PFSK-1 (cell line): ENCODE measurements around the gene XYLT2.
A peak's percentile ranks its signal among the peaks of the same experiment; 100 is the strongest.

Experiments
- FOXP2 ChIP-seq: optimal IDR thresholded peaks from 2 replicates; pipeline ENCODE3; 2011; ENCODE audit warnings: borderline replicate concordance, control low read depth, inconsistent platforms; ENCODE audit not compliant: insufficient read depth; ENCODE audit errors: extremely low read length, extremely low read depth
- POLR2AphosphoS5 ChIP-seq: IDR thresholded peaks from 2 replicates; pipeline ENCODE4 v1.6.1; 2012; ENCODE audit warnings: low read depth, mild to moderate bottlenecking, control low read depth, low read length, moderate library complexity
- SIN3A ChIP-seq: IDR thresholded peaks from 2 replicates; pipeline ENCODE4 v1.6.1; 2012; ENCODE audit warnings: mild to moderate bottlenecking, low read length, moderate library complexity, borderline replicate concordance; ENCODE audit not compliant: insufficient read depth
- TAF1 ChIP-seq: IDR thresholded peaks from 2 replicates; pipeline ENCODE4 v1.6.1; 2012; ENCODE audit warnings: low read length, control low read depth, borderline replicate concordance; ENCODE audit not compliant: insufficient read depth
- TF ChIP-seq, protein P1 (sequence below), 2 experiments: IDR thresholded peaks; 2 replicates each; pipeline versions ENCODE4 v1.6.1 to v1.8.0; 2011 to 2012; ENCODE audit warnings: low read depth in 2 of 2, low read length in 2 of 2, control low read depth in 1 of 2, inconsistent platforms in 1 of 2, mild to moderate bottlenecking in 1 of 2, moderate library complexity in 1 of 2; ENCODE audit not compliant: insufficient read depth in 1 of 2

DNA sequence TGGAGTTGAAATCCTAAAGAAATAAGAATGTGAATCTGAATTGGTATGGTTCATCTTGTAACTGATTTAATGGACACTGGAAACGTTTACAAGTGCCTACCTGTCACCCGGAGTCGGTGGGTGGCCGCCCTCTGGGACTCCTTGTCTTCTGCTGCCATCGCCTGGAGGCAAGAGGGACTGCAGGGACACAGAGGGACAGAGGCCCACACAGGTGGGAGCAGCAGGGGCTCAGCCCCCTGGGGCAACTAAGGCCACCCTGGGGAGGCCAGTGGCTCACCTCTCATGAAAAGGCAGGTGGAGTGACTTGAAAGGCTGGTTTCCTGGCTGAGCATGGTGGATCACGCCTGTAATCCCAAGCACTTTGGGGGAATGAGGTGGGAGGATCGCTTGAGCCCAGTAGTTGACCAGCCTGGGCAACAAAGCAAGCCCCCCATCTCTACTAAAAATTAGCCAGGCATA lies 48.5 kb upstream of the XYLT2 start:
- TF ChIP-seq POLR2AphosphoS5: no peak
- TF ChIP-seq, protein P1, sequence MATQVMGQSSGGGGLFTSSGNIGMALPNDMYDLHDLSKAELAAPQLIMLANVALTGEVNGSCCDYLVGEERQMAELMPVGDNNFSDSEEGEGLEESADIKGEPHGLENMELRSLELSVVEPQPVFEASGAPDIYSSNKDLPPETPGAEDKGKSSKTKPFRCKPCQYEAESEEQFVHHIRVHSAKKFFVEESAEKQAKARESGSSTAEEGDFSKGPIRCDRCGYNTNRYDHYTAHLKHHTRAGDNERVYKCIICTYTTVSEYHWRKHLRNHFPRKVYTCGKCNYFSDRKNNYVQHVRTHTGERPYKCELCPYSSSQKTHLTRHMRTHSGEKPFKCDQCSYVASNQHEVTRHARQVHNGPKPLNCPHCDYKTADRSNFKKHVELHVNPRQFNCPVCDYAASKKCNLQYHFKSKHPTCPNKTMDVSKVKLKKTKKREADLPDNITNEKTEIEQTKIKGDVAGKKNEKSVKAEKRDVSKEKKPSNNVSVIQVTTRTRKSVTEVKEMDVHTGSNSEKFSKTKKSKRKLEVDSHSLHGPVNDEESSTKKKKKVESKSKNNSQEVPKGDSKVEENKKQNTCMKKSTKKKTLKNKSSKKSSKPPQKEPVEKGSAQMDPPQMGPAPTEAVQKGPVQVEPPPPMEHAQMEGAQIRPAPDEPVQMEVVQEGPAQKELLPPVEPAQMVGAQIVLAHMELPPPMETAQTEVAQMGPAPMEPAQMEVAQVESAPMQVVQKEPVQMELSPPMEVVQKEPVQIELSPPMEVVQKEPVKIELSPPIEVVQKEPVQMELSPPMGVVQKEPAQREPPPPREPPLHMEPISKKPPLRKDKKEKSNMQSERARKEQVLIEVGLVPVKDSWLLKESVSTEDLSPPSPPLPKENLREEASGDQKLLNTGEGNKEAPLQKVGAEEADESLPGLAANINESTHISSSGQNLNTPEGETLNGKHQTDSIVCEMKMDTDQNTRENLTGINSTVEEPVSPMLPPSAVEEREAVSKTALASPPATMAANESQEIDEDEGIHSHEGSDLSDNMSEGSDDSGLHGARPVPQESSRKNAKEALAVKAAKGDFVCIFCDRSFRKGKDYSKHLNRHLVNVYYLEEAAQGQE (IDR thresholded peaks at IDR 0.05; ENCODE audit: insufficient read depth in 1 of 2, low read depth in 2 of 2, low read length in 2 of 2): no peak
- no peak for TF ChIP-seq TAF1
- TF ChIP-seq SIN3A: no peak
- peak; percentile 44 for TF ChIP-seq FOXP2
